Endothelial cell of umbilical vein (primary cell): ENCODE data around the gene ADGRB2. TPM values are rescaled to one million over a fixed set of nuclear protein-coding genes. Genes with fewer than 3 reads are reported as not detected.

ENCODE experiments used
- BruUV-seq: library from RNA; stranded (reverse); fragments of 400-500 nt; replicated peaks from 2 replicates; lab custom pipeline; 2021; lab: Mats Ljungman, UMichigan
- CTCF ChIA-PET: fragments of 300-600, 350-600 bp; sonication (Branson Sonifier 250); formaldehyde crosslinking; loops from one replicate; lab custom pipeline; 2021; ENCODE audit warnings: antibody characterized with exemption, inconsistent platforms; lab: Charles Lee
- POLR2A ChIA-PET: fragments of 300-600, 350-600 bp; sonication (Branson Sonifier 250); formaldehyde crosslinking; loops from one replicate; lab custom pipeline; 2021; ENCODE audit warnings: antibody characterized with exemption, inconsistent platforms; lab: Charles Lee
- DNase-seq: peaks from one replicate; pipeline ENCODE4 v3.0.0-alpha.2; 2011; ENCODE audit warnings: low read depth, low spot score
- FAIRE-seq: peaks from 2 replicates; lab custom pipeline; 2011; peaks lifted over from hg19 to GRCh38; lab: Jason Lieb, UNC
- H2AFZ ChIP-seq: 2 replicates; pipeline ENCODE4 v1.6.0; 2012; ENCODE audit warnings: low read depth, low read length, control low read depth, inconsistent platforms
- H3K27ac ChIP-seq: 2 replicates; pipeline ENCODE4 v1.5.1; 2011; ENCODE audit warnings: low read depth, mild to moderate bottlenecking, control low read depth, low read length, moderate library complexity; ENCODE audit not compliant: insufficient read depth
- H3K27me3 ChIP-seq, 2 experiments: 2 replicates each; pipeline versions ENCODE4 v1.6.0 to v1.6.1; 2011; ENCODE audit warnings: low read length in 2 of 2, mixed read lengths in 1 of 2; ENCODE audit not compliant: control insufficient read depth in 2 of 2, insufficient read depth in 2 of 2
- H3K36me3 ChIP-seq, 2 experiments: 2 replicates in 1 of 2; 3 replicates in 1 of 2; pipeline ENCODE4 v1.5.1; 2011; ENCODE audit warnings: low read length in 2 of 2, mild to moderate bottlenecking in 1 of 2, moderate library complexity in 1 of 2; ENCODE audit not compliant: control insufficient read depth in 2 of 2, insufficient read depth in 2 of 2; ENCODE audit errors: extremely low read depth in 1 of 2
- H3K4me1 ChIP-seq: 3 replicates; pipeline ENCODE4 v1.5.1; 2011; ENCODE audit warnings: mild to moderate bottlenecking, low read length; ENCODE audit not compliant: control insufficient read depth, insufficient read depth; ENCODE audit errors: extremely low read depth
- H3K4me2 ChIP-seq: 2 replicates; pipeline ENCODE4 v1.6.1; 2011; ENCODE audit warnings: low read length, control low read depth, mixed read lengths; ENCODE audit not compliant: insufficient read depth
- H3K4me3 ChIP-seq, 3 experiments: fragments of 200-600 bp in 1 of 3; sonication (generic), shearing (Covaris generic) in 1 of 3; replicated peaks in 1 of 3; 2 replicates each; pipeline ENCODE4 v1.5.1; 2011 to 2016; ENCODE audit warnings: control low read depth in 3 of 3, low read length in 3 of 3, mild to moderate bottlenecking in 2 of 3, inconsistent platforms in 1 of 3, low read depth in 1 of 3, moderate library complexity in 1 of 3; ENCODE audit not compliant: insufficient read depth in 1 of 3
- H3K79me2 ChIP-seq: 2 replicates; pipeline ENCODE4 v1.6.0; 2012; ENCODE audit warnings: low read length, inconsistent platforms; ENCODE audit not compliant: control insufficient read depth, insufficient read depth
- H3K9ac ChIP-seq: replicated peaks from 2 replicates; pipeline ENCODE3; 2011; ENCODE audit warnings: low read length, control low read depth; ENCODE audit not compliant: insufficient read depth; ENCODE audit errors: extremely low read depth
- H3K9me1 ChIP-seq: replicated peaks from 3 replicates; pipeline ENCODE4 v1.6.0; 2011; ENCODE audit warnings: mild to moderate bottlenecking, low read length; ENCODE audit not compliant: control insufficient read depth, insufficient read depth; ENCODE audit errors: extremely low read depth
- H3K9me3 ChIP-seq: replicated peaks from 2 replicates; pipeline ENCODE4 v1.5.1; 2012; ENCODE audit warnings: low read length, inconsistent platforms; ENCODE audit not compliant: control insufficient read depth, insufficient read depth
- H4K20me1 ChIP-seq: replicated peaks from 2 replicates; pipeline ENCODE3; 2011; ENCODE audit warnings: mild to moderate bottlenecking, low read length; ENCODE audit not compliant: control insufficient read depth, insufficient read depth; ENCODE audit errors: extremely low read depth
- EZH2 ChIP-seq: IDR thresholded peaks from 2 replicates; pipeline ENCODE4 v1.6.1; 2012; ENCODE audit warnings: borderline replicate concordance, low read depth, mild to moderate bottlenecking, moderate library complexity, low read length, inconsistent platforms; ENCODE audit not compliant: severe bottlenecking
- FOS ChIP-seq: IDR thresholded peaks from 2 replicates; pipeline ENCODE4 v1.6.1; 2011; ENCODE audit warnings: mild to moderate bottlenecking, low read length, moderate library complexity, borderline replicate concordance; ENCODE audit not compliant: insufficient read depth
- GATA2 ChIP-seq: IDR thresholded peaks from 2 replicates; pipeline ENCODE4 v1.7.0; 2011; ENCODE audit warnings: low read depth, mild to moderate bottlenecking, moderate library complexity, mixed read lengths, low read length; ENCODE audit not compliant: insufficient read length, insufficient read depth
- JUN ChIP-seq: IDR thresholded peaks from 2 replicates; pipeline ENCODE4 v1.6.1; 2011; ENCODE audit warnings: borderline replicate concordance, low read depth; ENCODE audit not compliant: insufficient read length, insufficient read depth
- MYC ChIP-seq: IDR thresholded peaks from one replicate; pipeline ENCODE4 v1.6.1; 2011; ENCODE audit warnings: mild to moderate bottlenecking, low read depth, low read length
- POLR2A ChIP-seq: IDR thresholded peaks from 2 replicates; pipeline ENCODE4 v1.6.1; 2012; ENCODE audit warnings: low read depth, mild to moderate bottlenecking, control low read depth, low read length
- POLR2AphosphoS5 ChIP-seq: IDR thresholded peaks from 2 replicates; pipeline ENCODE4 v1.6.1; 2012; ENCODE audit warnings: low read depth, mild to moderate bottlenecking, control low read depth, low read length, moderate library complexity; ENCODE audit not compliant: insufficient read depth
- dilution Hi-C: fragments of 300-500 bp; cut with MboI; formaldehyde crosslinking; loops from one replicate; pipeline ENCODE4 v1.15.0; 2019; ENCODE audit warnings: low sequenced_read_pairs; ENCODE audit not compliant: extremely low pct_ligation_motif_present
- intact Hi-C: fragments of 100-400 bp; cut with micrococcal nuclease; formaldehyde crosslinking; loops from one replicate; pipeline ENCODE4 v1.10.0; 2022
- polyA plus RNA-seq, 4 experiments: library from polyadenylated mRNA; depleted of rRNA in 3 of 4; stranded (reverse) in 3 of 4; unstranded in 1 of 4; fragments of >200 nt; gene quantifications; 2 replicates each; pipeline versions ENCODE4 v1.2.1 to v1.2.3, GENCODE V29; 2011 to 2012; ENCODE audit warnings: missing spikeins in 1 of 4
- total RNA-seq: library from RNA; stranded (reverse); gene quantifications from 2 replicates; pipeline ENCODE4 v1.2.3, GENCODE V29; 2021
- TF ChIP-seq, protein P1 (sequence below), 2 donors: IDR thresholded peaks; 1 replicate in 1 of 2; 2 replicates in 1 of 2; pipeline ENCODE4 v1.5.1; 2011; ENCODE audit warnings: low read length in 2 of 2, mild to moderate bottlenecking in 2 of 2, moderate library complexity in 2 of 2, control low read depth in 1 of 2, inconsistent platforms in 1 of 2, low read depth in 1 of 2; ENCODE audit not compliant: insufficient read depth in 1 of 2; ENCODE audit errors: extremely low read depth in 1 of 2
- TF ChIP-seq, protein P2 (sequence below): IDR thresholded peaks from 2 replicates; pipeline ENCODE4 v1.6.1; 2011; ENCODE audit not compliant: insufficient read depth, insufficient read length

Gene ADGRB2
- total and polyA plus RNA-seq, 2 donors (not counting 3 experiments of a cell fraction or from before 2014, with no cell fraction given): 1.3 to 1.5 TPM

DNA sequence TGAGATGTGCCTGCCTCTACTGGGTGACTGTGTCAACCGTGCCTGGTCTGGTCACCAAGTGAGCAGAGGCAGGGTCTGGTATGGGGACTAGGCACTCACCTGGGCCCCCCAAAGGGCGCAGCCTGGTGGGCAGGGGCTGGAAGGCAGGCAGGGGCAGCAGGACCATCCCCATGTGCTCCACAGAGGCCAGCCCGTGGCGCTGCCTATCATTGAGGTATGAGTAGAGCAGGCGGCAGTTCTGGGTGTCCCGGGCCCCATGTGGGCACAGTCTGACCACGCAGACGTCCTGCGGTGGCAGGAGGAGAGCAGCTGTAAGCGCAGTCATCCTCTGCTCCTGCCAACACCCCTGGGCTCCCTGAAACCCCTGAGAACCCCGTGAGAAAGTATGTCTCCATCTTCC lies 28.0 kb upstream of the ADGRB2 start:
- Histone ChIP-seq H4K20me1 (no peaks in the 10 kb centered on the region), H3K9me3 (no peaks in the 10 kb centered on the region), H3K9ac (no peak overlapping the region), H3K4me2 (no peak overlapping the region), H2AFZ (no peak overlapping the region), H3K79me2 (peaks cover 23% of the 10 kb centered on the region), H3K27me3 (no peaks in the 10 kb centered on the region), H3K27ac (no peak overlapping the region), H3K9me1 (no peaks in the 10 kb centered on the region), H3K36me3 (no peaks in the 10 kb centered on the region), H3K4me3 (no peak overlapping the region), H3K4me1 (peaks cover 14% of the 10 kb centered on the region)
- DNase-seq (no peak), FAIRE-seq (no peak)
- BruUV-seq: no TSS peak
- ChIA-PET CTCF (interaction anchor here (1.4 to 5.6 kb wide), 2 partner anchors 131 to 172 kb away, joined by 3 to 62 read pairs; no protein-coding TSS in a partner anchor), POLR2A (no interaction called here)
- intact Hi-C loops (no loop called here), dilution Hi-C loops (no loop called here)
- TF ChIP-seq EZH2 (no peak), FOS (no peak), POLR2AphosphoS5 (no peak), POLR2A (no peak), GATA2 (no peak), MYC (no peak), JUN (no peak)
- TF ChIP-seq, protein P1, sequence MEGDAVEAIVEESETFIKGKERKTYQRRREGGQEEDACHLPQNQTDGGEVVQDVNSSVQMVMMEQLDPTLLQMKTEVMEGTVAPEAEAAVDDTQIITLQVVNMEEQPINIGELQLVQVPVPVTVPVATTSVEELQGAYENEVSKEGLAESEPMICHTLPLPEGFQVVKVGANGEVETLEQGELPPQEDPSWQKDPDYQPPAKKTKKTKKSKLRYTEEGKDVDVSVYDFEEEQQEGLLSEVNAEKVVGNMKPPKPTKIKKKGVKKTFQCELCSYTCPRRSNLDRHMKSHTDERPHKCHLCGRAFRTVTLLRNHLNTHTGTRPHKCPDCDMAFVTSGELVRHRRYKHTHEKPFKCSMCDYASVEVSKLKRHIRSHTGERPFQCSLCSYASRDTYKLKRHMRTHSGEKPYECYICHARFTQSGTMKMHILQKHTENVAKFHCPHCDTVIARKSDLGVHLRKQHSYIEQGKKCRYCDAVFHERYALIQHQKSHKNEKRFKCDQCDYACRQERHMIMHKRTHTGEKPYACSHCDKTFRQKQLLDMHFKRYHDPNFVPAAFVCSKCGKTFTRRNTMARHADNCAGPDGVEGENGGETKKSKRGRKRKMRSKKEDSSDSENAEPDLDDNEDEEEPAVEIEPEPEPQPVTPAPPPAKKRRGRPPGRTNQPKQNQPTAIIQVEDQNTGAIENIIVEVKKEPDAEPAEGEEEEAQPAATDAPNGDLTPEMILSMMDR (IDR thresholded peaks at IDR 0.05; ENCODE audit: extremely low read depth in 1 of 2, insufficient read depth in 1 of 2, low read depth in 1 of 2, low read length in 2 of 2): no peak
- TF ChIP-seq, protein P2, sequence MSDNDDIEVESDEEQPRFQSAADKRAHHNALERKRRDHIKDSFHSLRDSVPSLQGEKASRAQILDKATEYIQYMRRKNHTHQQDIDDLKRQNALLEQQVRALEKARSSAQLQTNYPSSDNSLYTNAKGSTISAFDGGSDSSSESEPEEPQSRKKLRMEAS: no peak
